Common myeloid progenitor, CD34-positive (primary cell): ENCODE results near the gene CCDC174.

ENCODE experiments used
- CTCF ChIA-PET: fragments of 350-600 bp; sonication (Branson Sonifier 250); formaldehyde crosslinking; loops from one replicate; lab custom pipeline; 2021; ENCODE audit warnings: antibody characterized with exemption; lab: Charles Lee
- POLR2A ChIA-PET: fragments of 350-600 bp; sonication (Branson Sonifier 250); formaldehyde crosslinking; loops from one replicate; lab custom pipeline; 2021; ENCODE audit warnings: antibody characterized with exemption; lab: Charles Lee
- DNase-seq, 3 donors: peaks; one replicate each; pipeline versions ENCODE4 v3.0.0 to v3.0.0-alpha.2; 2013
- H3K27ac ChIP-seq, 2 experiments: 1 replicate in 1 of 2; 2 replicates in 1 of 2; pipeline ENCODE4 v1.7.0; 2013; ENCODE audit warnings: inconsistent platforms in 2 of 2, low read length in 2 of 2, mild to moderate bottlenecking in 2 of 2, low read depth in 1 of 2, moderate library complexity in 1 of 2; ENCODE audit not compliant: severe bottlenecking in 2 of 2, insufficient read depth in 1 of 2, poor library complexity in 1 of 2
- H3K27me3 ChIP-seq, 5 experiments: replicated peaks in 2 of 5; 1 replicate in 3 of 5; 2 replicates in 2 of 5; pipeline versions ENCODE4 v1.6.1 to v1.7.0; 2013; ENCODE audit warnings: low read length in 4 of 5, mild to moderate bottlenecking in 2 of 5, moderate library complexity in 2 of 5, inconsistent platforms in 1 of 5; ENCODE audit not compliant: insufficient read depth in 5 of 5, control insufficient read depth in 4 of 5
- H3K36me3 ChIP-seq, 4 experiments: 1 replicate in 2 of 4; 2 replicates in 2 of 4; pipeline versions ENCODE4 v1.6.1 to v1.7.0; 2013; ENCODE audit warnings: low read length in 3 of 4, control low read depth in 1 of 4, mild to moderate bottlenecking in 1 of 4; ENCODE audit not compliant: control insufficient read depth in 4 of 4, insufficient read depth in 4 of 4
- H3K4me1 ChIP-seq, 4 experiments: 1 replicate in 3 of 4; 2 replicates in 1 of 4; pipeline versions ENCODE4 v1.6.1 to v1.7.1; 2013; ENCODE audit warnings: low read length in 3 of 4, mild to moderate bottlenecking in 3 of 4, control low read depth in 1 of 4, inconsistent platforms in 1 of 4, moderate library complexity in 1 of 4; ENCODE audit not compliant: control insufficient read depth in 4 of 4, insufficient read depth in 4 of 4; ENCODE audit errors: control extremely low read depth in 1 of 4
- H3K4me3 ChIP-seq, 7 experiments: 1 replicate in 4 of 7; 2 replicates in 3 of 7; pipeline versions ENCODE4 v1.5.1 to v1.7.0; 2013; ENCODE audit warnings: mild to moderate bottlenecking in 7 of 7, low read length in 6 of 7, moderate library complexity in 6 of 7, inconsistent platforms in 2 of 7, low read depth in 2 of 7, control low read depth in 1 of 7; ENCODE audit not compliant: insufficient read depth in 4 of 7, control insufficient read depth in 1 of 7; ENCODE audit errors: extremely low read depth in 1 of 7
- H3K9me3 ChIP-seq, 5 experiments: 1 replicate in 4 of 5; 2 replicates in 1 of 5; pipeline versions ENCODE4 v1.6.1 to v1.7.1; 2013; ENCODE audit warnings: low read length in 4 of 5, mild to moderate bottlenecking in 2 of 5, inconsistent platforms in 1 of 5, low read depth in 1 of 5, moderate library complexity in 1 of 5; ENCODE audit not compliant: control insufficient read depth in 4 of 5, insufficient read depth in 2 of 5; ENCODE audit errors: control extremely low read depth in 1 of 5
- WGBS: methylation state at CpG from one replicate; pipeline ENCODE4 v1.1.5; 2013; ENCODE audit not compliant: insufficient coverage; 5-methylcytosine and 5-hydroxymethylcytosine counted together

Gene CCDC174

DNA sequence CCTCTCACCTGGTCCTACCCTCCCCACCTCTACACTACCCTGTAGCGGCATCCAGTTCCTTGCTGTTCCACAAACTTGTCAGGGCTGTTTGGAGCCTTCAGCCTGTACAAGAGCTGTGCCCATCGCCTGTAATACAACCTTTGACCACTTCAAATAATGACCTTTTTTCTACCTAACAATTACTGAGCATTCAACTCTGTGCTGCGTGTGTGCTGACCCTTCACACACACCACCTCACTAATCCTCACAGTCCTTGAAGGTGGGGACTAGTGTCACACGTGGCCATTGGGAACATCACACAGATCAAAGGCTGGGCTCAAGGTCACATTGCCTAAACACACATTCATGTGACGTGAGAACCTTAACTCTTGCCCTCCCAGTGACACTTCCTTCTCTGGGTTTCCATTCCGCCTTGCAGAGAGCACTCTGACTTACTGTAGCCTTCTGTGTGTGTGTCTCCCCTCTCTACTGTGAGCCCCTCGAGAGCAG lies 26.5 kb downstream of the CCDC174 start:
- peaks cover 0 to 3% (median 2%) of the 10 kb centered on the region in 4 experiments for H3K36me3 ChIP-seq
- ChIA-PET CTCF (interaction anchor here (0.9 to 13.9 kb wide), 5 partner anchors 9 to 243 kb away, joined by 3 to 276 read pairs (median 4); no protein-coding TSS in a partner anchor), POLR2A (no interaction called here)
- no peak overlapping the region for H3K27ac ChIP-seq
- peaks cover 0 to 5% (median 0%) of the 10 kb centered on the region in 5 experiments for H3K9me3 ChIP-seq
- no peak overlapping the region for H3K4me3 ChIP-seq
- H3K27me3 ChIP-seq = no peaks in the 10 kb centered on the region
- H3K4me1 ChIP-seq = no peaks in the 10 kb centered on the region
- DNase-seq = no peak
- 94% methylated on average over 7 of the region's 7 CpGs for WGBS

DNA sequence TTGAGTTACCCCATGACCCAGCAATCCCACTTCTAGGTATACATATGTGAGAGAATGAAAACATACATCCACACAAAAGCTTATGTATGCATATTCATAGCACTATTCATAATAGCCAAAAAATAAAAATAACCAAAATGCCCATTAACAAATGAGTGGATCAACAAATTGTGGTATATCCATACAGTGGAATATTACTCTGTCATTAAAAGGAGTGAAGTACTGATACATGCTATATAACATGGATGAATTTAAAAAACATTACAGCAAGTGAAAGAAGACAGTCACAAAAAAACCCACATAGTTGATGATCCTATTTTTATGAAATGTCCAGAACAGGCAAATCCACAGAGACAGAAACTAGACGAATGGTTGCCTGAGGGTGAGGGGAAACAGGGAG lies 28.6 kb downstream of the CCDC174 start:
- Histone ChIP-seq H3K27me3 (no peaks in the 10 kb centered on the region), H3K36me3 (peaks cover 0 to 3% (median 1%) of the 10 kb centered on the region in 4 experiments), H3K4me3 (no peak overlapping the region), H3K9me3 (peaks cover 0 to 5% (median 0%) of the 10 kb centered on the region in 5 experiments), H3K27ac (no peak overlapping the region), H3K4me1 (peaks cover 0 to under 1% (median under 1%) of the 10 kb centered on the region in 4 experiments)
- WGBS = no CpG with 5 or more reads among the region's 1 CpG
- CTCF ChIA-PET = interaction anchor here (1.0 to 13.9 kb wide), 3 partner anchors 78 to 111 kb away, joined by 3 to 276 read pairs (median 5); no protein-coding TSS in a partner anchor
- POLR2A ChIA-PET = no interaction called here
- DNase-seq = no peak

- ChIA-PET POLR2A (no interaction called here), CTCF (interaction anchor here (1.0 to 2.0 kb wide), 2 partner anchors 10 to 77 kb away, joined by 3 to 7 read pairs; no protein-coding TSS in a partner anchor)
- no peak for DNase-seq
- WGBS = 80% methylated on average over 2 of the region's 2 CpGs
- Histone ChIP-seq H3K27me3 (no peaks in the 10 kb centered on the region), H3K36me3 (peaks cover 0 to 3% (median 0%) of the 10 kb centered on the region in 4 experiments), H3K4me3 (no peak overlapping the region), H3K4me1 (peaks cover 0 to 7% (median 6%) of the 10 kb centered on the region in 4 experiments), H3K27ac (no peak overlapping the region), H3K9me3 (peaks cover 0 to 5% (median 0%) of the 10 kb centered on the region in 5 experiments)
Observed at GRCh38 chr3:14680716-14681115, 29.2 kb downstream of the CCDC174 start.

DNA sequence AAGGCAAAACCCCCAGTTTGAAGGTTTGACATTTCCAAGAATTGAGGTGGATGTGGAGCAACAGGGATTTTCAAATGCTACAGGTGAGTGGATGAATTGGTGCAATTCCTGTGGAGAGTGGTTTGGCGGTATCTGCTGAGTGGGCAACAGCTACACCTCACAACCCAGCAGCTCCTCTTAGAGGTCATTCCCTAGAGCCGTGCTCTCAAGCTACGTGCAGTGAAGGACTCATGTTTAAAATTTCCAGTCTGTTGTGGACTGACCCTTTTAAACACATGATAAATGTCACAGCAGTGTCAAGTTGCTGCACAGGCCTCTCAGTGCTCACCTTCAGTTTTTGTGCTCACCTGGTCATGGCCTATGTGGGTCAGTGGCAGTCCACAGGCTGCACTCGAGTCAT lies 32.9 kb downstream of the CCDC174 start:
- Histone ChIP-seq H3K4me3 (no peak overlapping the region), H3K36me3 (no peaks in the 10 kb centered on the region), H3K27ac (no peak overlapping the region), H3K27me3 (no peaks in the 10 kb centered on the region), H3K9me3 (peaks cover 0 to 5% (median 0%) of the 10 kb centered on the region in 5 experiments), H3K4me1 (peaks cover 15 to 39% (median 33%) of the 10 kb centered on the region in 4 experiments)
- ChIA-PET POLR2A (no interaction called here), CTCF (interaction anchor here (0.9 to 4.4 kb wide), 3 partner anchors 10 to 97 kb away, joined by 3 to 21 read pairs (median 5); partner anchors contain the start of gene C3orf20)
- no peak for DNase-seq
- WGBS = 100% methylated on average over 3 of the region's 4 CpGs

GRCh38 chr3:14685179-14685578 lies 33.6 kb downstream of the CCDC174 start:
- DNase-seq = peak; percentile 18 to 63 (median 63)
- H3K27ac ChIP-seq = no peak overlapping the region
- H3K36me3 ChIP-seq = no peaks in the 10 kb centered on the region
- H3K4me1 ChIP-seq = peaks cover 21 to 46% (median 40%) of the 10 kb centered on the region in 4 experiments
- POLR2A ChIA-PET = no interaction called here
- H3K4me3 ChIP-seq = no peak overlapping the region
- CTCF ChIA-PET = interaction anchor here (4.4 kb wide), 1 partner anchor 11 kb away, joined by 21 read pairs; the partner anchor contains the start of gene C3orf20
- H3K27me3 ChIP-seq = no peaks in the 10 kb centered on the region
- no CpG with 5 or more reads among the region's 4 CpGs for WGBS
- peaks cover 0 to 2% (median 0%) of the 10 kb centered on the region in 5 experiments for H3K9me3 ChIP-seq

GRCh38 chr3:14687360-14687759 lies 35.8 kb downstream of the CCDC174 start:
- H3K27me3 ChIP-seq = no peaks in the 10 kb centered on the region
- H3K9me3 ChIP-seq = no peaks in the 10 kb centered on the region
- peaks cover 21 to 62% (median 50%) of the 10 kb centered on the region in 4 experiments for H3K4me1 ChIP-seq
- ChIA-PET POLR2A (no interaction called here), CTCF (interaction anchor here (1.1 to 5.0 kb wide), 6 partner anchors 9 to 127 kb away, joined by 3 to 25 read pairs (median 4); no protein-coding TSS in a partner anchor)
- no peak overlapping the region for H3K27ac ChIP-seq
- no peaks in the 10 kb centered on the region for H3K36me3 ChIP-seq
- DNase-seq = peak in 2 of 3 donors; percentile 27 to 46
- 75% methylated on average over 2 of the region's 3 CpGs for WGBS
- no peak overlapping the region for H3K4me3 ChIP-seq

DNA sequence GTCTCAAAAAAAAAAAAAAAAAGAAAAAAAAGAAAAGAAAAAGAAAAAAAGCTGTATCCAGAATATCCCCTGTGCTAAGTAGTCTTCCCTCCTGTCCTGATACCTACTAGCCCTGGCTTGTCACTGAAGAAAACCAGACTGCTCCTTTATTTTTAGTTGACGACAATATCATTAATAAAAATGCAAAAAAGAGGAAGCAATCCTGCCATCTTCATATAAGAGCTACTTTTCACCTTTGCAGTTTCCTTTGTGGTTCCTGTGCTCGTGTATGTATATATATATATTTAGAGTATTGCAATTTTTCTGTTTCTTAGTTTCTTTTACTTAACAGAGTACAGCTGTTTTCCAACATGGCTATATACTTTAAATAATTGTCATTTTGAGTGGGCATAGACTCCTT lies 37.0 kb downstream of the CCDC174 start:
- ChIA-PET CTCF (interaction anchor here (0.8 to 5.0 kb wide), 8 partner anchors 8 to 233 kb away, joined by 3 to 25 read pairs (median 4); partner anchors contain the start of gene C3orf20), POLR2A (no interaction called here)
- peak; percentile 28 to 79 (median 75) for DNase-seq
- no CpG with 5 or more reads among the region's 2 CpGs for WGBS
- Histone ChIP-seq H3K4me1 (peaks cover 21 to 62% (median 50%) of the 10 kb centered on the region in 4 experiments), H3K27me3 (no peaks in the 10 kb centered on the region), H3K27ac (no peak overlapping the region), H3K36me3 (no peaks in the 10 kb centered on the region), H3K9me3 (peaks cover 0 to 2% (median 0%) of the 10 kb centered on the region in 5 experiments), H3K4me3 (peak overlapping the region in 1 of 7 experiments; percentile 7)
